ENCODE data around the gene WDR31. TPM values are rescaled to one million over a fixed set of nuclear protein-coding genes. Genes with fewer than 3 reads are reported as not detected.

WDR31 gene
- total RNA-seq, 1 donor from 2014 or later: 0.83 TPM

Other genes with a start within 250 kb of the WDR31 start
- gene SLC31A2, start 189.3 kb downstream of the WDR31 start, total RNA-seq: 62.3 and 68.5 TPM in 2 replicates
- gene FKBP15, start 119.0 kb downstream of the WDR31 start, total RNA-seq: 20.3 and 20.5 TPM in 2 replicates
- 12.0 and 13.6 TPM in 2 replicates for gene SLC31A1, start 118.7 kb downstream of the WDR31 start, total RNA-seq
- 27.8 and 36.0 TPM in 2 replicates for gene CDC26, start 64.7 kb downstream of the WDR31 start, total RNA-seq
- gene PRPF4, start 64.6 kb downstream of the WDR31 start, total RNA-seq: 18.7 and 21.7 TPM in 2 replicates
- not detected in 2 replicates for gene RNF183, start 36.9 kb downstream of the WDR31 start, total RNA-seq
- not detected in 2 replicates for gene BSPRY, start 9.3 kb upstream of the WDR31 start, total RNA-seq
- gene HDHD3, start 36.7 kb upstream of the WDR31 start, total RNA-seq: 9.1 and 14.6 TPM in 2 replicates
- 16.0 and 24.5 TPM in 2 replicates for gene ALAD, start 61.0 kb upstream of the WDR31 start, total RNA-seq
- 53.9 and 65.9 TPM in 2 replicates for gene POLE3, start 70.4 kb upstream of the WDR31 start, total RNA-seq
- 0.26 and 0.64 TPM in 2 replicates for gene C9orf43, start 70.5 kb upstream of the WDR31 start, total RNA-seq
- gene RGS3, start 123.5 kb upstream of the WDR31 start, total RNA-seq: 70.9 and 110 TPM in 2 replicates

All from myocyte (in vitro differentiated cells).